Adipocyte (in vitro differentiated cells): ENCODE measurements around the gene RNU7-1.

ENCODE experiments used
- DNase-seq: peaks from one replicate; pipeline ENCODE4 v3.0.0-alpha.2; 2015; ENCODE audit warnings: low read depth
- H3K27me3 ChIP-seq: replicated peaks from 2 replicates; pipeline ENCODE4 v1.7.0; 2013; ENCODE audit warnings: mild to moderate bottlenecking, low read length, moderate library complexity; ENCODE audit not compliant: control insufficient read depth, insufficient read depth
- H3K36me3 ChIP-seq: 2 replicates; pipeline ENCODE4 v1.7.0; 2013; ENCODE audit warnings: low read length, mild to moderate bottlenecking, moderate library complexity; ENCODE audit not compliant: control insufficient read depth, insufficient read depth, severe bottlenecking
- H3K4me1 ChIP-seq: 2 replicates; pipeline ENCODE4 v1.7.0; 2013; ENCODE audit warnings: mild to moderate bottlenecking, low read length, moderate library complexity; ENCODE audit not compliant: control insufficient read depth, insufficient read depth
- H3K4me3 ChIP-seq: 2 replicates; pipeline ENCODE4 v1.7.0; 2013; ENCODE audit warnings: mild to moderate bottlenecking, low read length, moderate library complexity
- H3K9ac ChIP-seq: 2 replicates; pipeline ENCODE4 v1.7.0; 2013; ENCODE audit warnings: mild to moderate bottlenecking, low read length, moderate library complexity
- H3K9me3 ChIP-seq: 2 replicates; pipeline ENCODE4 v1.7.0; 2013; ENCODE audit warnings: mild to moderate bottlenecking, low read length, moderate library complexity; ENCODE audit not compliant: control insufficient read depth

Gene RNU7-1

DNA sequence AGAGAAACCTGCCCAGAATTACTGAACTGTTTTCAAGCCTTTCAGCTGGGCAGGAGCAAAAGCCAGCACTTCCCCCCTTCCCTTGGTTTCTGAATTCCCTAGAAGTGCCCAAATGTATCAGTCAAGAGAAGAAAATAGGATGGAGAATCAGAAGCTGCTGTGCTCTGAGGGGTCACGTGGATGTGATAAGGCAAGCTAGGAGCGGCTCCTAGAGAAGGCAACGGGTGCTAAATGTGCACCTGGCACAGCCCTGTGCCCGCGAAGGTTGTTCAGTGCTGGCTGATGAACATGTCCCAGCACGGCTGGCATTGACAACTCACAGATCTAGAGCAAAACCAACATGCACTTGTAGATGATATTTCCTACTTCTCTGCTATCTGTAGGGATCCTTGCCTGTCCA lies 35.4 kb downstream of the RNU7-1 start:
- Histone ChIP-seq H3K27me3 (no peaks in the 10 kb centered on the region), H3K36me3 (peaks cover 100% of the 10 kb centered on the region)

GRCh38 chr12:6979453-6979852 lies 35.8 kb downstream of the RNU7-1 start:
- H3K9me3 ChIP-seq: no peaks in the 10 kb centered on the region
- H3K9ac ChIP-seq: no peak overlapping the region
- no peaks in the 10 kb centered on the region for H3K27me3 ChIP-seq
- no peak overlapping the region for H3K4me3 ChIP-seq
- no peak for DNase-seq
- H3K36me3 ChIP-seq: peaks cover 99% of the 10 kb centered on the region
- H3K4me1 ChIP-seq: peaks cover 12% of the 10 kb centered on the region

More for the DNA sequence above, 35.4 kb downstream of the RNU7-1 start:
- no peak for DNase-seq
- H3K4me3 ChIP-seq: no peak overlapping the region
- no peaks in the 10 kb centered on the region for H3K9me3 ChIP-seq
- peaks cover 12% of the 10 kb centered on the region for H3K4me1 ChIP-seq
- no peak overlapping the region for H3K9ac ChIP-seq

GRCh38 chr12:6980075-6980474 lies 36.5 kb downstream of the RNU7-1 start:
- Histone ChIP-seq H3K9ac (peak overlapping the region; percentile 18), H3K27me3 (no peaks in the 10 kb centered on the region), H3K9me3 (no peaks in the 10 kb centered on the region), H3K4me1 (peaks cover 12% of the 10 kb centered on the region), H3K36me3 (peaks cover 93% of the 10 kb centered on the region), H3K4me3 (no peak overlapping the region)
- DNase-seq: no peak

GRCh38 chr12:6980740-6981139 lies 37.1 kb downstream of the RNU7-1 start:
- Histone ChIP-seq H3K4me3 (no peak overlapping the region), H3K27me3 (no peaks in the 10 kb centered on the region), H3K9me3 (no peaks in the 10 kb centered on the region), H3K9ac (peak overlapping the region; percentile 18), H3K36me3 (peaks cover 89% of the 10 kb centered on the region), H3K4me1 (peaks cover 12% of the 10 kb centered on the region)
- no peak for DNase-seq

GRCh38 chr12:6981152-6982052 lies 37.8 kb downstream of the RNU7-1 start:
- Histone ChIP-seq H3K36me3 (peaks cover 89% of the 10 kb centered on the region), H3K27me3 (no peaks in the 10 kb centered on the region), H3K4me3 (no peak overlapping the region), H3K4me1 (peaks cover 12% of the 10 kb centered on the region), H3K9ac (peak overlapping the region; percentile 18), H3K9me3 (no peaks in the 10 kb centered on the region)
- no peak for DNase-seq

GRCh38 chr12:6982532-6982931 lies 38.9 kb downstream of the RNU7-1 start:
- Histone ChIP-seq H3K4me3 (no peak overlapping the region), H3K36me3 (peaks cover 86% of the 10 kb centered on the region), H3K4me1 (peaks cover 12% of the 10 kb centered on the region), H3K27me3 (no peaks in the 10 kb centered on the region), H3K9me3 (no peaks in the 10 kb centered on the region), H3K9ac (no peak overlapping the region)
- no peak for DNase-seq

DNA sequence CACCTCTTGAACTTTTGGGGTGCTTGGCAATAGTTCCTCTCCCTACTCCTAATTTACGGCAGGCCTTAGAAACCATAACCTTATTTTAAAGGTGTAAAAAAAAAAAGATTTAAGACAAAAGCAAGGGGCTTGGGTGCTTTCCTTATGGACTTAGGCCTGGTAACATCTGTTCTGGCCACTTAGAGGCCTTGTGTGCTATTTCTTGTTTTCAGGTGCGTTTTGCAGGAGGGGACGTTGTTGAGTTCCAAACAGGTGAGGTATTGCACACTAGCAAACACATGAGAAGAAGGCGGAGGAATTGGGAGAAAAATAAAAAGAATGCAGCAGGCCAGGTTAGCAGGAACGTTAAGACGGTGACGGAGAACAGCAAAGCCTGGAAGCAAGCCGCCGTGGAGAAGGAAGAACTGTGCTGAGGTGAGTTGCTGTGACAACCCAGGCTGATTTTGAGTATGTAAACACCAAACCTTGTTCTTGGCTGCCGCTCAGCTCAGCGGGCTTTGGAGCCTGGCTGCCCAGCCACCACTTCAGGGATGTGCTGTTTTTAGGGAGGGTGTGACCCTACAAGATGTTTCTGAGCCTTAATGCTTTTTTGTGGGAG lies 44.4 kb downstream of the RNU7-1 start:
- DNase-seq: no peak
- peaks cover 51% of the 10 kb centered on the region for H3K36me3 ChIP-seq

More for the DNA sequence above, 44.4 kb downstream of the RNU7-1 start:
- Histone ChIP-seq H3K9me3 (no peaks in the 10 kb centered on the region), H3K4me3 (no peak overlapping the region), H3K4me1 (no peaks in the 10 kb centered on the region), H3K27me3 (no peaks in the 10 kb centered on the region), H3K9ac (no peak overlapping the region)
